Suprapubic skin (tissue), 4 donors: Measurements from ENCODE around the gene PMM1. TPM values are rescaled to one million over a fixed set of nuclear protein-coding genes. Genes with fewer than 3 reads are reported as not detected.
A peak's percentile ranks its signal among the peaks of the same experiment; 100 is the strongest.
"Not testable (repeated sequence)": the region's sequence is repeated elsewhere in the genome, so short reads cannot be mapped to it uniquely, and the experiment has no call there.

Experiments used
- DNase-seq, 2 donors: peaks; one replicate each; pipeline ENCODE4 v3.0.0-alpha.2; 2019; ENCODE audit warnings: low spot score in 2 of 2
- H3K27ac ChIP-seq: fragments of 200-600 bp; sonication (generic); one replicate; pipeline ENCODE4 v1.5.1; 2019
- H3K27me3 ChIP-seq: fragments of 200-600 bp; sonication (generic); one replicate; pipeline ENCODE4 v1.5.1; 2019
- H3K36me3 ChIP-seq: fragments of 200-600 bp; sonication (generic); one replicate; pipeline ENCODE4 v1.5.1; 2019
- H3K4me1 ChIP-seq: fragments of 200-600 bp; sonication (generic); one replicate; pipeline ENCODE4 v1.5.1; 2019
- H3K4me3 ChIP-seq: fragments of 200-600 bp; sonication (generic); one replicate; pipeline ENCODE4 v1.5.1; 2019; ENCODE audit warnings: mild to moderate bottlenecking
- H3K9me3 ChIP-seq: fragments of 200-600 bp; sonication (generic); one replicate; pipeline ENCODE4 v1.5.1; 2019
- EP300 ChIP-seq: sonication (generic); formaldehyde crosslinking; IDR thresholded peaks from one replicate; pipeline ENCODE4 v1.6.1; 2017; ENCODE audit warnings: antibody characterized with exemption
- POLR2A ChIP-seq, 2 donors: fragments of 450-650 bp; IDR thresholded peaks; one replicate each; pipeline ENCODE4 v1.6.1; 2017; ENCODE audit warnings: antibody characterized with exemption in 2 of 2, mild to moderate bottlenecking in 2 of 2, moderate library complexity in 2 of 2
- POLR2AphosphoS5 ChIP-seq, 3 donors: sonication (generic); formaldehyde crosslinking; IDR thresholded peaks; one replicate each; pipeline ENCODE4 v1.6.1; 2017; ENCODE audit warnings: antibody characterized with exemption in 3 of 3
- WGBS: methylation state at CpG from one replicate; pipeline ENCODE4 v1.1.5; 2018; 5-methylcytosine and 5-hydroxymethylcytosine counted together
- total RNA-seq, 4 donors: library from RNA; depleted of rRNA; stranded (reverse); fragments of >200 nt; gene quantifications; one replicate each; pipeline ENCODE4 v1.1.0, GENCODE V29; 2016
- TF ChIP-seq, protein P1 (sequence below), 2 donors: fragments of 200-600 bp in 1 of 2; fragments of 450-650 bp in 1 of 2; sonication (generic) in 1 of 2; IDR thresholded peaks; one replicate each; pipeline ENCODE4 v1.5.1; 2016 to 2019; ENCODE audit warnings: antibody characterized with exemption in 2 of 2, mild to moderate bottlenecking in 1 of 2, moderate library complexity in 1 of 2

PMM1 gene
- total RNA-seq, 4 donors from 2014 or later, result 35.7 to 48.5 (median 40.8) TPM

DNA sequence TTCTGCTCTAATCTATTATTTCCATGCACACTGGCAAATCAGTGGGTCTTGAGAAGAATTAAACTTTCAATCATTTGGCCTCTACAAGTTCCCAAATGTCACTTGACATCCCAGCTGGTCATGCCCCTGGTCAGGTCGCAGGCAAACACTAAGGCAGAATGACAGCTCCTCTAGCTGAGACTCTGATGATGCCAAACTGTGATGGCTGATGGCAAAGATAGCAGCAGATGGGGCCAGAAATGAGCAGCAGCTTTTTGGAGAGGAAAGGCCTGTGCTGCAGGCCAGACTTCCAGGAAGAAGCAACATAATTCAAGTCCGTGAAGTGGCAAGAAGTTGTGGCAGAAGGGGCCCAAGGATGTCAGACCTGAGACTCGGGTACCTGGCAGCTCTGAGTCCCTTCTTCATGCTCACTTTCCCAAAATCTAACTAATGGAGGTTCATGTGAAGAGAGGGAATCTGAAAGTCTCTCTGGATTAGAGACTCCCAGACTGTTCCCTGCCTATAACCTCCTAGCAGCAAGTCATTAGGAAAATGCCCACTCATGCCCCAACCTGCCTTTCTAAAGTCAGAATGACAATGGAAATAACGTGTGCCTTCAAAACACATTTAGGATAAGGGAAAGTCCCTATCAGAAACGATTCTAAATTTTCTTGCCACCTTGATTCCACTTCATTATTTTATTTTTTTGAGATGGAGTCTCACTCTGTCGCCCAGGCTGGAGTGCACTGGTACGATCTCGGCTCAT lies 9.4 kb upstream of the PMM1 start:
- H3K27ac ChIP-seq, result peak overlapping the region; percentile 15
- TF ChIP-seq EP300 (no peak), POLR2A (IDR thresholded peaks at IDR 0.05) (no peak), POLR2AphosphoS5 (IDR thresholded peaks at IDR 0.05) (no peak)
- TF ChIP-seq, protein P1, sequence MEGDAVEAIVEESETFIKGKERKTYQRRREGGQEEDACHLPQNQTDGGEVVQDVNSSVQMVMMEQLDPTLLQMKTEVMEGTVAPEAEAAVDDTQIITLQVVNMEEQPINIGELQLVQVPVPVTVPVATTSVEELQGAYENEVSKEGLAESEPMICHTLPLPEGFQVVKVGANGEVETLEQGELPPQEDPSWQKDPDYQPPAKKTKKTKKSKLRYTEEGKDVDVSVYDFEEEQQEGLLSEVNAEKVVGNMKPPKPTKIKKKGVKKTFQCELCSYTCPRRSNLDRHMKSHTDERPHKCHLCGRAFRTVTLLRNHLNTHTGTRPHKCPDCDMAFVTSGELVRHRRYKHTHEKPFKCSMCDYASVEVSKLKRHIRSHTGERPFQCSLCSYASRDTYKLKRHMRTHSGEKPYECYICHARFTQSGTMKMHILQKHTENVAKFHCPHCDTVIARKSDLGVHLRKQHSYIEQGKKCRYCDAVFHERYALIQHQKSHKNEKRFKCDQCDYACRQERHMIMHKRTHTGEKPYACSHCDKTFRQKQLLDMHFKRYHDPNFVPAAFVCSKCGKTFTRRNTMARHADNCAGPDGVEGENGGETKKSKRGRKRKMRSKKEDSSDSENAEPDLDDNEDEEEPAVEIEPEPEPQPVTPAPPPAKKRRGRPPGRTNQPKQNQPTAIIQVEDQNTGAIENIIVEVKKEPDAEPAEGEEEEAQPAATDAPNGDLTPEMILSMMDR (IDR thresholded peaks at IDR 0.05), result no peak
- peaks cover 19% of the 10 kb centered on the region for H3K4me1 ChIP-seq
- WGBS, result 76% methylated on average over 8 of the region's 8 CpGs
- no peak for DNase-seq
- no peaks in the 10 kb centered on the region for H3K9me3 ChIP-seq
- H3K27me3 ChIP-seq, result no peaks in the 10 kb centered on the region
- no peak overlapping the region for H3K4me3 ChIP-seq
- H3K36me3 ChIP-seq, result peaks cover 37% of the 10 kb centered on the region

DNA sequence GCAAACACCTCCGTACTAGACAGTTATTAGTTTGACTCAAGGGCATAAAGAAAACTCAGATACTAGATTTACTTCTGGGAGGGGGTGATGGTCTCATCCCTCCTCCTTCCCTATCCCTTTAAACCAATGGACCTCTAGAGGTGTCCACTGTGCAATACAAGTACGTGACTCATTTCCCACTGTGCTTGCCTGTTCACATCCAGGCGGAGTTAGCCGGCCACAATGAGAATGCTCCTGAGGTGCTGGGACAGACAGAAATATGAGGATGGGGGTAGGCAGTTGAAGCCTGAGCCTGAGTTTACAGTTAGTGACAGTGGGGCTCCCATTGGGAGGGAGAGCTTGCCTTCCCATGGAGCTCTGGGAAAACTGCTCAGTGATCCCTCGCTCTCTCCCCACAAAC lies 8.4 kb upstream of the PMM1 start:
- TF ChIP-seq POLR2AphosphoS5 (IDR thresholded peaks at IDR 0.05), result no peak
- TF ChIP-seq, protein P1 (IDR thresholded peaks at IDR 0.05), result no peak
- TF ChIP-seq POLR2A (IDR thresholded peaks at IDR 0.05), result no peak
- no peak for TF ChIP-seq EP300
- 81% methylated on average over 5 of the region's 5 CpGs for WGBS
- Histone ChIP-seq H3K36me3 (peaks cover 32% of the 10 kb centered on the region), H3K4me1 (peaks cover 19% of the 10 kb centered on the region), H3K4me3 (no peak overlapping the region), H3K27me3 (no peaks in the 10 kb centered on the region), H3K9me3 (no peaks in the 10 kb centered on the region), H3K27ac (peak overlapping the region; percentile 15)
- DNase-seq, result no peak

DNA sequence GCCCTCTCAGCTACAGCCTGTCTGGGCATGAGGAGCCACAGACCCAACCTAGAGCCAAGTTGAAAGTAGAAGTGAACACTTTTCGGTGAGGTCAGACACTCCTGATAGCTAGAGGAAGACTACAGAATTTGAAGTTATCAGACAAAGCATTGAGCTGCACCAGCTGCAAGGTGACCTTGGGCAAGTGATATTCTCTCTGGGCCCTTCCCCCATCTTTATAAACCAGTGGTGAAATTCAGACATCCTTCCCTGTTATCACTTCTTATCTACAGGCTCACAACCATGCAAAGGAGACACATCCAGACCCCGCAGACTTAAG lies 8.0 kb upstream of the PMM1 start:
- Histone ChIP-seq H3K9me3 (no peaks in the 10 kb centered on the region), H3K4me3 (no peak overlapping the region), H3K36me3 (peaks cover 28% of the 10 kb centered on the region), H3K4me1 (peaks cover 19% of the 10 kb centered on the region), H3K27ac (no peak overlapping the region), H3K27me3 (no peaks in the 10 kb centered on the region)
- no peak for DNase-seq
- WGBS, result 73% methylated on average over 1 of the region's 2 CpGs
- TF ChIP-seq, protein P1 (IDR thresholded peaks at IDR 0.05), result no peak
- TF ChIP-seq POLR2A (IDR thresholded peaks at IDR 0.05), result no peak
- TF ChIP-seq POLR2AphosphoS5 (IDR thresholded peaks at IDR 0.05), result no peak

DNA sequence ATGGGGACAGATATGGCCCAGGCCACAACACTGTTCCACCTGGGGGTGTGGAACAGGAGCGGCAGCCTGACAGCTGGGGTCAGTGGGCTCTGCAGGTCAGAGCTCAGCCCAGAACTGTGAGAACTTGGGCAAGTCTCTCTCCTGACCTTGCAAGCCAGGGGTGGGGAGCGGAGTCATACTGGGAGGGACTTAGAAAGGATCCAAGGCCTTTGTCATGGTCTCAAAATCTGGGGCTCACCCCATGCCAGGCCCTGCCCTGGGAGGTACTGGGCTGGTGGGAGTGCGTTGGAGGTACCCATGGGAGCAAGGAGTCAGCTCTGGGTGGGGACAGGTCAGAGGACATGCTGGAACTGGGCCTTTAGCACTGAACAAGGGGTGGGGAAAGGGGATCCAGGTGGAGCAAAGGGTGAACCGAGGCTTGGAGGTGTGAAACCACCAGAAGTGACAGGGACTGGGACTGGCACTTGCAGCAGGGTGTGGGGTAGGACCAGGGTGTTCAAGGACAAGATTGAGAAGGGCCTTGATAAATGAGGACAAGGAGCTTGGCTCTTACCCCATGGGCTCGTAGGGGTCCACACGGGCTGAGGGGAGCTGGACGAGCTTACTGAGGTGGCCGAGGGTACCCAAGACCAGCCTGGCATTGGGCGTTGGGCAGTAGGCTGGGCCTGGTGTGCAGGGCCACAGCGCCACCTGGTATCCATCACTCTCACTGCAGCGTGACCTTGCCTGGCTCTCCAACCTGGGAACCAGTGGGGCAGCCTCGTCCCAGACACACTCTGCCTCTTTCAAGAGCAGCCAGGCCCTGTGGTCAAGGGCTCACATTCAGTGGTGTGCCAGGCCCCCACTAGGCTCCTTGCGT lies 7.4 kb upstream of the PMM1 start:
- 56% methylated on average over 12 of the region's 13 CpGs for WGBS
- peaks cover 19% of the 10 kb centered on the region for H3K4me1 ChIP-seq
- TF ChIP-seq POLR2A (IDR thresholded peaks at IDR 0.05) (no peak), EP300 (no peak), POLR2AphosphoS5 (IDR thresholded peaks at IDR 0.05) (no peak)
- TF ChIP-seq, protein P1 (IDR thresholded peaks at IDR 0.05), result peak in 1 of 2 donors; percentile 75
- no peak overlapping the region for H3K4me3 ChIP-seq
- H3K27me3 ChIP-seq, result no peaks in the 10 kb centered on the region
- H3K9me3 ChIP-seq, result no peaks in the 10 kb centered on the region
- peak overlapping the region; percentile 32 for H3K27ac ChIP-seq
- H3K36me3 ChIP-seq, result peaks cover 22% of the 10 kb centered on the region
- no peak for DNase-seq

DNA sequence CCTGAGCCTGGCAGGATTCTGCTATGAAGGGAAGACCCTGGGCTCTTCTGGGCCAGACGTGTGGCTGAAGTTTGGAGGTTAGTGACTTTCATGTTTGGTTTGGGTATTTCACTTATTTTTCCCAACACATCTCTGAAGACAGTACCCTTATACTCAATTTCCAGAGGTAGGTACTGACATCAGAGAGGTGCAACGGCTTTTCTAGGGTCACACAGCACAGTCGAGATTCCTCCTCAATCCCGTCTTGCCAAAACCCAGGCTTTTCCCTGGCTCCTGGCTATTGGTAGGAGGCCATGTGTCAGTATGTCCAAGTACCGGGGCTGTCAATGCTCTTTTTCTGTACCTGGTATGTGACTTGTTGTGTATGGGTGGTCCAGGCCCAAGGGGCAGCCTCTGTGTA lies 6.1 kb upstream of the PMM1 start:
- no peaks in the 10 kb centered on the region for H3K9me3 ChIP-seq
- H3K27ac ChIP-seq, result no peak overlapping the region
- DNase-seq, result no peak
- H3K4me1 ChIP-seq, result peaks cover 19% of the 10 kb centered on the region
- H3K27me3 ChIP-seq, result no peaks in the 10 kb centered on the region
- WGBS, result 81% methylated on average over 5 of the region's 5 CpGs
- no peak overlapping the region for H3K4me3 ChIP-seq
- peaks cover 10% of the 10 kb centered on the region for H3K36me3 ChIP-seq
- TF ChIP-seq EP300, result no peak
- TF ChIP-seq POLR2A (IDR thresholded peaks at IDR 0.05), result no peak
- no peak for TF ChIP-seq POLR2AphosphoS5 (IDR thresholded peaks at IDR 0.05)
- TF ChIP-seq, protein P1 (IDR thresholded peaks at IDR 0.05), result no peak

DNA sequence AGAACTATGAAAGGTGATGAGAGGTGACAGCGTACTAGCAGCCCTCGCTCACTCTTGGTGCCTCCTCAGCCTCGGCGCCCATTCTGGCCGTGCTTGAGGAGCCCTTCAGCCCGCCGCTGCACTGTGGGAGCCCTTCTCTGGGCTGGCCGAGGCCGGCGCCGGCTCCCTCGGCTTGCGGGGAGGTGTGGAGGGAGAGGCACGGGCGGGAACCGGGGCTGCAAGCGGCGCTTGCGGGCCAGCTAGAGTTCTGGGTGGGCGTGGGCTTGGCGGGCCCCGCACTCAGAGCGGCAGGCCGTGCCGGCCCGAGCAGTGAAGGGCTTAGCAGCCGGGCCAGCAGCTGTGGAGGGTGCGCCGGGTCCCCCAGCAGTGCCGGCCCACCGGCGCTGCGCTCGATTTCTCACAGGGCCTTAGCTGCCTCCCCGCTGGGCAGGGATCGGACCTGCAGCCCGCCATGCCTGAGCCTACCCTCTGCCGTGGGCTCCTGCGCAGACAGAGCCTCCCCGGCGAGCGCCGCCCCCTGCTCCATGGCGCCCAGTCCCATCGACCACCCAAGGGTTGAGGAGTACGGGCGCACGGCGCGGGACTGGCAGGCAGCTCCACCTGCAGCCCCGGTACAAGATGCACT lies 3.8 kb upstream of the PMM1 start:
- WGBS, result 94% methylated on average over 24 of the region's 51 CpGs
- H3K9me3 ChIP-seq, H3K36me3 ChIP-seq, H3K4me3 ChIP-seq, H3K27ac ChIP-seq, H3K27me3 ChIP-seq, DNase-seq: not testable (repeated sequence)
- H3K4me1 ChIP-seq, result peaks cover 27% of the 10 kb centered on the region
